ENCODE results near the gene INHBC.
"Not testable (repeated sequence)": the region's sequence is repeated elsewhere in the genome, so short reads cannot be mapped to it uniquely, and the experiment has no call there.

The INHBC gene

DNA sequence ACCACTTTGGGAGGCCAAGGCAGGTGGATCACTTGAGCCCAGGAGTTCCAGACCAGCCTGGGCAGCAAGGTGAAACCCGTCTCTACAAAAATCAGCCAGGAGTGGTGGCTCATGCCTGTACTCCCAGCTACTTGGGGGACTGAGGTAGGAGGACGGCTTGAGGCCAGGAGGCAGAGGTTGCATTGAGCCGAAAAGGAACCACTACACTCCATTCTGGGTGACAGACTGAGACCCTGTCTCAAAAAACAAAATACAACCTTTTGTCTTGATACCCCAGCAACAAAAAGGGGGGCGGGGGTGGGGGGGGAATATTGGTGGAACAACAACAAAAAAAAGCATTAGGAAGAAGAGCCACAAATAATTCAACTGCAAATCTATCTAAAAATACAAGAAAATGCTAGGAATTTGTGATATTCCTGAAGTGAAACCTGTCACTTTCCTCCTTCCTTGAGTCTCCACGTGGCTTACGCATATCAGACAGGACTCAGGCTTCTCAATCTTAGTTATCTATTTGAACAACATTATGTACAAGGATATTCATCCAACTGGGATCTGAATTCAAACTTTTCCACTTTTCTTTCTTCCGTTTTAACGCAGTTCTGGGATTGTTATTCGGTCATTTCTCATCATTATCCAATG lies 5.0 kb upstream of the INHBC start:
- no peak for DNase-seq (ENCODE audit: low spot score)

DNA sequence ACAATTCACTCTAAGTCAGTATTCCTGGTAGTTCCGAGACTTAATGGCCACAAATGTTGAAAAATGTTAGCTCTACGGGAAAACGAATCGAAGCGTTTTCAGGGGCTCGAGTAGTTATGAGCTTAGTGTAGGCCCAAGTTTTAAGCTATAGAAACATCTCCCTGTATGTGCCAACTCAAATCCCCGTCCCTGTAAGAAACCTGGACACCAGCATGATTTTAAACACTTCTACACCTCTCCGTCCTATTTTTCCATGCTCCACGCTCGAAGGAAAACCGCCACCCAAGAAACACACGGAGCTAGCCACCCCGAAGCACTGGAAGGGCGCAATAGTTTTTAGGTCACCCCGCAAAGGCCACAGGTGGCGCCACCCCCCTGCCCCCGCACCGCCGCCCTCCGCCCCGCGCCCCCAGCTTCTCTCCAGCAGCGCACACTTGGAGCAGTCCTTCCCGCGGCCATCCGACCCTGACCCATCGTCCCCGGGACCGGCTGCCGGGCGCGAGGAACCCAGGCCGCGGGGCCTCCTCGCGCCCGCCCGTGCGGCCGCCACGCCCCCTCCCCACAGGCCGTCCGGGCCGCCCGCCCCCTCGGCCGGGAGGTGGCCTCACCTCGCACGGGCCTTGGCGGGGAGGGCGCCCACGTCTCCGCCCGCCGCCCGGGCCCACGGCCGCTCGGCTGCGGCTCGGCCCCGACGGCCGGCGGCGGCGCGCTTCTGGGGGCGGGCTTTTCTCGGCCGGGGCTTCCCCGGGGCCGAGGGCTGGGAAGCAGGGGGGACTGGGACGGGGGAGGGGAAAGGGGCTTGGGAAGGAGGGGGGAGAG lies 4.3 kb upstream of the INHBC start:
- DNase-seq (ENCODE audit: low spot score) = peak; percentile 18

DNA sequence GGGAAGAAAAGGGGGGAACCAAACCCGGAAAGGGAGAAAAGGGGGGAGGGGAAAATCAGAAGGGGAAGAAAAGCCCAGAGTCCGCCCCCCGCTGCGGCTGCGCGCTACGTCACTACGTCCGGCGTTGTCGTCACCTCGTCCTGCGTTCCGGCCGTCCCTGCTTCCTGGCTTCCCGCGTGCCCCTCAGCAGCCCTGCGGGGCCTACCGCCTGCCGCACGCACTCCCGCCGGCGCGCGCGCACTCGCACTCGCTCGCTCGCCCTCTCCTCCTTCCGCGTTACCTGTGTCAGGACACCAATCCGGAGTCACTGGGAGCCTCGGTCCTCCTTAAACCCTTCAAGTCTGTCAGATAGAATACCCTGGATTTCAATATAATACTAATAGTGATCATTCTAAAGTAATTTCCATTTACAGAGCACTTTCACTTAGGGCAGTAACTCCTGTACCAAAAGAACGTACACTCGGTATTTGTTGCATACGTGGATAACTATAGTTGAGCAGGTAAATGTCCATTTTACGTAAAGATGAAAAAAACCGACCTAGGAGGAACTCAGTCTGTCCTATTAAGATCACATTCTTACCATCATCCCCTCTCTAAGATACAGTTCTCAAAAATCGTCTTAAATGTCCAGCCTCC lies 3.5 kb upstream of the INHBC start, which contains the start of gene R3HDM2:
R3HDM2 (minus strand) TSS at position 113 of the 636 bp plus-strand sequence. CDS start 120,615 bp downstream, outside the sequence.
- peak; percentile 94 for DNase-seq (ENCODE audit: low spot score)

DNA sequence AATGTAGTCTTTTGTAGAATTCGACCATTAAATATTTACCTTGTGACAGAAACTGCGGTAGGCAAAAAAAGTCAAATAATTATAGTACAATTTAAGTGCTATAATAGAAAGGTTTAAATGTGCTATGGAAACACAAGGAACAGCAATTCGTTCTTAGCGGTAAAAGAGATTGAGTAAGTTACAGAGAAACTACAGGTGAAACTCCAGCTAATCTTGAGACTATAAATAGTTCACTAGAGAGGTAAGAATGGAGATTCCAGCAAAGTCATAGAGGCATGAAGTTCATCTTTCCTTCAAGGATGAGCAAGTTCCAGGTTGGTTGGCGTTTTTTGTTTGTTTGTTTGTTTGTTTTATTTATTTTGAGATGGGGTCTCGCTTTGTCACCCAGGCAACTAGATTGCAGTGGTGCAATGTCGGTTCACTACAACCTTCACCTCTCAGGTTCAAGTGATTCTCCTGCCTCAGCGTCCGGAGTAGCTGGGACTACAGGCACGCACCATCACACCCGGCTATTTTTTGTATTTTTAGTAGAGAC lies 2.9 kb upstream of the INHBC start:
- no peak for DNase-seq (ENCODE audit: low spot score)

DNA sequence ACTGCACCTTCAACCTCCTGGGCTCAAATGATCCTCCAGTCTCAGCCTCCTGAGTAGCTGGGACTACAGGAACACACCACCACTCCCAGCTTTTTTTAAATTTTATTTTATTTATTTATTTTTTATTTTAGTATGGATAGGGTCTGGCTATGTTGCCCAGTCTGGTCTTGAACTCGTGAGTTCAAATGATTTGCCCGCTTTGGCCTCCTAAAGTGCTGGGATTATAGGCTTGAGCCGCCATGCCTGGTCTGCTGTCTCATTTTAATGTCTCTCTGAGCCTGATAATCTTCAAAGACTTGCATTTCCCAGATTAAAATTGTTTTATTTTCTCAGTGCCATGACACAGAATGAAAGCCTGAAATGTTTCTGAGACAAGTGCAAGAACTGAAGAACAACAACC lies 1.2 kb upstream of the INHBC start:
- no peak for DNase-seq (ENCODE audit: low spot score)

DNA sequence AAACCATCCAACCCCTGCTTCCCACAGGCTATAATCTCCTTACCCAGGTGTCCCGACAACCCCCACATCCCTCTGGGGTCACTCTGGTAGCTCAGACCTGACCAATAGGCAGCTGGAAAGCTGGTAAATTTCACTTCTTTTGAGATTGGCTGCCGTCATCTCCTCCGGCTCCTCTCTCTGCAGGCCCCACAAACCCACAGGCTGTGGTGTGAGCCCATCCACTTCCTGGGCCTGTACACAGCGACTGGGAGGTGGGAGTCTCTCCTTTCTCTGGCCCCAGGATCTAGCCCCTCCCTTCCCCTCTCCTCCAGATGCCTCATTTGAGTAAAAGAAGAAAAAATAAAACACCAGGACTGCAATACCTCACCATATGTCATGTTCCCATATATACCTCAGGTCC lies 709 bp downstream of the INHBC start:
- no peak for DNase-seq (ENCODE audit: low spot score)

DNA sequence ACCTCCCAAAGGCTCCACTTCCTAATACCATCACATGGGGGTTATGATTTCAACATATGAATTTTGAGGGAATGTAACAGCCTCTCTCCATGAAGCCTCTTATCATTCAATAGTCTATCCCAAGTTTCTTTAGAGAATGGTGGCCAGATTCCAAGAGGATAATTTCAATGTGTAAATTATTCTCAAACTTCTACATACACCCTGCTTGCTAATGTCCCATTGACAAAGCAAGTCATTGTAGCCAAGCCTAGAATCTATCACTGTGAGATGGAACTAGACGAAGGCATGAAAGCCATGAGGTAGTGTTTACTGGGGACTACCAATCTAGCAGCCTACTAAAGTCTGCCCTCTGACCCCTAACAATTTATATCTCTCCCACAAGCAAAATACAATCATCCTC lies 3.8 kb downstream of the INHBC start:
- DNase-seq (ENCODE audit: low spot score) = no peak

DNA sequence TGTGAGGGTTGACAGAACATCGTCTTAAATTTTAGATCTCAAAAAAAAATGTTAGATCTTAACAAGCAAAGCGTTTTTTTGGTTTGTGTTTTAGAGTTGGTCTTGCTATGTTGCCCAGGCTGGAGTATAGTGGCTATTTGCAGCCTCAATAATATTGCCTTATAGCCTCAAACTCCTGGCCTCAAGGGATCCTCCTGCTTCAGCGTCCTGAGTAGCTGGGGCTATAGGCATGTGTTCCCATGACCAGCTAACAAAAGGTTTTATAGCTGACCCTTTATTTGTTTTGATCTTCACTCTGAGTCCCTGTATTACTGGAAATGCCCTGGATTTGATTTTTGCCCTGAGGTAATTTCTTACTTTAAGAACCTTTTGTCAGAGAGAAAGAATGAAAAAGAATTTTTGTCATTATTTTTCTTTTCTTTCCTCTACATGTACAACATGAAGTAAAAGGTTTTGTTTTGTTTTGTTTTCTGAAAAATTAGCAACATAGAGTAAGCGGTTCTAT lies 5.2 kb downstream of the INHBC start:
- DNase-seq (ENCODE audit: low spot score) = no peak

DNA sequence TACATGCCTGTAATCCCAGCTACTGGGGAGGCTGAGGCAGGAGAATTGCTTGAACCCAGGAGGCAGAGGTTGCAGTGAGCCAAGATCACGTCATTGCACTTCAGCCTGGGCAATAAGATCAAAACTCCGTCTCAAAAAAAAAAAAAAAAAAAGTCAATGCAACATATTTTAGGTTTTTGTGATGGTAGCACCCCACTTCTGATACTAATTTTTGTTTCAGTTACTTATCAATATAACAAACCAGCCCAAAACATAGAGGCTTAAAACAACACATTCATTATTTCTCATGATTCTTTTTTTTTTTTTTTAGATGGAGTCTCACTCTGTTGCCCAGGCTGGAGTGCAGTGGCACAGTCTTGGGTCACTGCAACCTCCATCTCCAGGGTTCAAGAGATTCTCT lies 6.8 kb downstream of the INHBC start:
- DNase-seq (ENCODE audit: low spot score) = not testable (repeated sequence)

DNA sequence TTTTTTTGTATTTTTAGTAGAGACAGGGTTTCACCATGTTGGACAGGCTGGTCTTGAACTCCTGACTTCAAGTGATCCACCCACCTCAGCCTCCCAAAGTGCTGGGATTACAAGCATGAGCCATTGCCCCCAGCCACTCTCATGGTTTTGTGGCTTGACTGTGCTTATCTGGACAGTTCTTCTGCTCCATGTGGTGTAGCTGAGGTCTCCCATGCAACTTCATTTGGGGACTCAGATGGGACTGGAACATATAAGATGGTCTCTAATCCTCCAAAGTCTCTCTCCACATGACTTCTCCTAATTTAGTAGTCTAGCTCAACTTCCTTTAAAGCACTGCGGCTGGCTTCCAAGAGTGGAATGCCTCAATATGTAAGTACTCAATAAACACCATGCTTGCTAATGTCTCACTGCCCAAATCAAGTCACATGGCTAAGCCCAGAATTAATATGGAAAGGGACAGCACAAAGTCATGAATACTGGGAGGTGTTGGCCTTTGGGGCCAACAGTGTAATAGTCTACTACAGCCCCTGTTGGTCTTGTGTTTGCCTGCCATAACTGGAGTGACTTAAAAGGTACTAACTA lies 7.4 kb downstream of the INHBC start:
- no peak for DNase-seq (ENCODE audit: low spot score)

DNA sequence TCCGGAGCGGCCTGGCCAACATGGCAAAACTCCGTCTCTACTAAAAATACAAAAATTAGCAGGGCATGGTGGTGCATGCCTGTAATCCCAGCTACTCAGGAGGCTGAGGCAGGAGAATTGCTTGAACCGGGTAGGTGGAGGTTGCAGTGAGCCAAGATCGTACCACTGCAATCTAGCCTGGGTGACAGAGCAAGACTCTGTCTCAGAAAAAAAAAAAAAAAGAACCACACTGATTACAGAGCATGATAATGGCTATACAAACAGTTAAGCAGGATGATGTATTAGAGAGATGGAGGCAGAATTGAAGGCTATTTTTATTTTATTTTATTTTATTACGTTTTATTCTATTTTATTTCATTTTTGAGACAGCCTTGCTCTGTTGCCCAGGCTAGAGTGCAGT lies 9.8 kb downstream of the INHBC start:
- not testable (repeated sequence) for DNase-seq (ENCODE audit: low spot score)

DNA sequence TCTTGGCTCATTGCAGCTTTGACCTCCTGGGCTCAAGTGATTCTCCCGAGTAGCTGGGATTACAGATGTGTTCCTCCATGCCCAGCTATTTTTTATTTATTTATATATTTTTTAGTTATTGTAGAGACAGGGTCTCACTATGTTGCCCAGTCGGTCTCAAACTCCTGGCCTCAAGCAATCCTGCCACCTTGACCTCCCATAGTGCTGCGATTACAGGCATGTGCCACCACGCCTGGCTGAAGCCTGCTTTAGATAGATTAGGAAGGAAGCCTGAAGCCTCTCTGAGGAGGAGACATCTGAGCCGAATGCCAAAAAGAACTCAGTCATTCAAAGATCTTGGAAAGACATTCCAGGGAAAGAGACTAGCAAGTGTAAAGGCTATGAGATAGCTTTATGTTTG lies 10.2 kb downstream of the INHBC start:
- DNase-seq (ENCODE audit: low spot score) = no peak

DNA sequence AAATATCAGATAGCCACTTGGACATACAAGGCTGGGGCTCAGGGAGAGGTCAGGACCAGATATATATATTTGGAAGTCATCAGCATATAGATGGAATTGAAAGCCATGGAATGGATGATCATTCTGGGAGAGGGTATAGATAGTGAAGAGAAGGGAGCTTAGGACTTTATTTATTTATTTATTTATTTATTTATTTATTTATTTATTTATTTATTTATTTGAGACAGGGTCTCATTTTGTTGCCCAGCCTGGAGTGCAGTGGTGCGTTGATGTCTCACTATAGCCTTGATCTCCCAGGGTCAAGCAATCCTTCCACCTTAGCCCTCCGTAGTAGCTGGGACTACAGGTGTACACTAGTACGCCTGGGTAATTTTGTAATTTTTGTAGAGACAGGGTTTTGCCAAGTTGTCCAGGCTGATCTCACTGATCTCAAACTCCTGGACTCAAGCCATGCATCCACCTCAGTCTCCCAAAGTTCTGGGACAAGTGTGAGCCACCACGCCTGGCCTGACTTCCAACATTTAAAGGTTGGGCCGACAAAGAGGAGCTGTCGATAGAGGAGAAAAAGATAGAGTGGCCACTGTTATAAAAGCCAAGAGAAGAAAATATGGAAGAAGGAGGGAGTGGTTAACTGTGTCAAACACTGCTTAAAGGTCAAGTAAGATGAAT lies 11.8 kb downstream of the INHBC start:
- DNase-seq (ENCODE audit: low spot score) = no peak

DNA sequence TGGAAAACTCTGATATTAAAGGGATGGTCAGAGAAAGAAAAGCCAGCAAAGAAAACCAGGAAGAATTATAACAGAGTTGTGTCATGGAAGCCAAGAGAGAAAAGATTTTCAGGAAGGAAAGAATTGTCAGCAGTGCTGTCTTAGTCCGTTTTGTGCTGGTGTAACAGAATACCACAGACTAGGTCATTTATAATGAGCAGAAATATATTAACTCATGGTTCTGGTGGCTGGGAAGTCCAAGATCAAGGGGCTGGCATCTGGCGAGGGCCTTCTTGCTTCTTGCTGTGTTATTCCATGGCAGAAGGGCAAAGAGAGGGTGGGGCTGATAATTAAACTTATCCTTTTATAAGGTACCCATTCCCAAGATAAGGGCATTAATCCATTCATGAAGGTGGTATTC lies 14.1 kb downstream of the INHBC start:
- no peak for DNase-seq (ENCODE audit: low spot score)

DNA sequence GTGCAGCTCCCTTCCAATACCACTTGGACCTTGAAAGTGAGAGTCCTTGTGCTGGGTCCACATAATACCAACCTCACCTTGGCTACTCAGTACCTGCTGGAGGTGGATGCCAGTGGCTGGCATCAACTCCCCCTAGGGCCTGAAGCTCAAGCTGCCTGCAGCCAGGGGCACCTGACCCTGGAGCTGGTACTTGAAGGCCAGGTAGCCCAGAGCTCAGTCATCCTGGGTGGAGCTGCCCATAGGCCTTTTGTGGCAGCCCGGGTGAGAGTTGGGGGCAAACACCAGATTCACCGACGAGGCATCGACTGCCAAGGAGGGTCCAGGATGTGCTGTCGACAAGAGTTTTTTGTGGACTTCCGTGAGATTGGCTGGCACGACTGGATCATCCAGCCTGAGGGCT lies 14.8 kb downstream of the INHBC start:
- DNase-seq (ENCODE audit: low spot score) = no peak

DNA sequence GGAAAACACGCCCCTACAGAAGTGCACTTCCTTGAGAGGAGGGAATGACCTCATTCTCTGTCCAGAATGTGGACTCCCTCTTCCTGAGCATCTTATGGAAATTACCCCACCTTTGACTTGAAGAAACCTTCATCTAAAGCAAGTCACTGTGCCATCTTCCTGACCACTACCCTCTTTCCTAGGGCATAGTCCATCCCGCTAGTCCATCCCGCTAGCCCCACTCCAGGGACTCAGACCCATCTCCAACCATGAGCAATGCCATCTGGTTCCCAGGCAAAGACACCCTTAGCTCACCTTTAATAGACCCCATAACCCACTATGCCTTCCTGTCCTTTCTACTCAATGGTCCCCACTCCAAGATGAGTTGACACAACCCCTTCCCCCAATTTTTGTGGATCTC lies 15.5 kb downstream of the INHBC start:
- DNase-seq (ENCODE audit: low spot score) = no peak

DNA sequence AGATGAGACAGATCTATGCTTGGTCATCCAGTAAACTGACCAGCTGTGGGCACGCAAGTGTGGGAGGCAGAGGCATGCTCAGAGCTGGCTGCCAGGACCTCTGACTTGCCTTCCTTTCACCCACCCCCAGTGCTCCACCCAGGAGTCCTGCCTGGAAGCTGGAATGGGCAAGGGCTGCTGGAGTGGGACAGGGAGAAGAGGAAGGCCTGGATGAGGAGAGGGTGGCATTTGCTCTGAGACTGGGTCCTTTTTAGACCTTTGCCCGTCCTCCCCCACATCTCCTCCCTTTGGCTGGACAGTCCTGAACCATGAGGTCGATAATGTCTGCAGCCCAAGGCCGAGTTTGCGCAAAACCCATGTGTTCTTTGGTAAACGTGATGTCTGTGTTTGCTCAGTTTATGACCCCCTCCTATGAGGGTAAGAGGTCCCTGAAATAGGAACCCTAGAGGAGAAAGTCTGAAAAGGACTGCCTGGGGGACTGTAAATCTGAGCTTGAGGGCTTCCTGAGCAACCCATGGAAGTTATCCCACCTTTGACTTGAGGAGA lies 16.7 kb downstream of the INHBC start:
- DNase-seq (ENCODE audit: low spot score) = no peak

DNA sequence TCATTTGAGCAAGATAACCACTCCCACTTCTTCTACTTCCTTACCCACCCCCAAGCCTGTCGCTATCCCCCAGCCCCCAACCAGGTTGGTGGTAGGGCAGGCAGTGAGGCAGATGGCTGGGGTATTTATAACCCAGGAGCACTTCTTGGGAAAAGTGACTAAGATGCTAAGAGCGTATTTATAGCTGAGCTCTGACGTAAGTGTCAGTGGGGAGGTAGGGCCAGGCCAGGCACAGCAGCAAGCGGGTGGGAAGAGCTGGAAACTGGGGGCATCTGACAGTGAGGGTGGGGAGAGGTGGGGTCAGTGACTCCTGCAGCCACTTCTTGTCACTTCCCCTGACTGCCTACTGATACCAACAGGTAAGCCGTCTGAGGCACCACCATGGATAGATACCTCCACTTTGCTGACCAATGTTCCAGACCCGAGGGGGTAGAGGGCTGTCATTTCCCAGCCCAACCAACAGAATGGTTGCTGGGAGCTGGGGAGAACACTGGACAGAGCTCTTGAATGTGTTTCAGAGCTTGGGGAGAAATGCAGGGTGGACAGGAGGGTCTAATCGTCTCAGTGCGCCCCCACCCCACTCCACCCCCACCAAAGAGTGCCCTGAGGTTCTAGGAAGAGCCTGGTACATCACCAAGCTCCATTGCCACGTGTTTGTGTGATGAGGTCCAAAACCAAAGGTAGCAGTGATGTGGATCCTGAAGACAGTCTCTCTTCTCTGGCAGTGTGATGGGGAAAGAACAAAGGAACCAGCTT lies 17.8 kb downstream of the INHBC start:
- peak; percentile 71 for DNase-seq (ENCODE audit: low spot score)

DNA sequence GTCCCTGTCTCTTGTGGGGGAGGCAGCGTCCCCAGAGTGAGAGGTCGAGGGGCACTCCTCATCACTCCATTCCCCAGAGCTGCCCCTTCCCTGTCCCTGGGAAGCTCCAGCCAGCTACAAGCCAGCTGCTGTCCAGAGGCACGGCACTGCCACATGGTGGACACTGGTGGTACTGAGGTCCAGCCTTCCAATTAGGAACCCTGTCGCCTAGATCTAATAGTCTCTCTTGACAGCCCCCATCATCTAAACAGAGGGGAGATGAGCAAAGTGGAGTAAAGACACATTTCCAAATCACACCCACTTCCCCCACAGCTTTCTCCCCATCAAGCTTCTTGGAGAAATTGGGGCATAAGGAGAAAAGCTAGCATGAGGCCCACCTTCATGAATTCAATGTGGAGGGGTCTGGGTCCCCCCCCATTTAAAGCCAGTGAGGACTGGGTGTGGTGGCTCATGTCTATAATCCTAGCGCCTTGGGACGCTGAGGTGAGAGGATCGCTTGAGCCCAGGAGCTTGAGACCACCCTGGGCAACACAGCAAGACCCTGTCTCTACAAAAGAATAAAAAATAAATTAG lies 18.4 kb downstream of the INHBC start:
- DNase-seq (ENCODE audit: low spot score) = peak; percentile 50

DNA sequence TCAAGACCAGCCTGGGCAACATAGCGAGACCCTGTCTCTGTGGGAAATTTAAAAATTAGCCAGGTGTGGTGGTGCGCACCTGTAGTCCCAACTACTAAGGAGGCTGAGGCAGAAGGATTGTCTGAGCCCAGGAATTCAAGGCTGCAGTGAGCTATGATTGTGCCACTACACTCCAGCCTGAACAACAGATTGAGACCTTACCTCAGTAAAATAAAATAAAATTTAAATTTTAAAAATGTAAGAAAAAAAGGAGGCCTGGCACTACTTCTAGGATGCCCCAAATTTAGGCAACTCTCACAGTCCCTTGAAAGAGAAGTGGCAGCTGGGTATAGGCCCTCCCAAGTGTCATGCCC lies 19.6 kb downstream of the INHBC start:
- no peak for DNase-seq (ENCODE audit: low spot score)

Measured in putamen (tissue), 1 donor.